Measurements from ENCODE around the gene TMEM156.
"Not testable (repeated sequence)": the region's sequence is repeated elsewhere in the genome, so short reads cannot be mapped to it uniquely, and the experiment has no call there.

The TMEM156 gene

DNA sequence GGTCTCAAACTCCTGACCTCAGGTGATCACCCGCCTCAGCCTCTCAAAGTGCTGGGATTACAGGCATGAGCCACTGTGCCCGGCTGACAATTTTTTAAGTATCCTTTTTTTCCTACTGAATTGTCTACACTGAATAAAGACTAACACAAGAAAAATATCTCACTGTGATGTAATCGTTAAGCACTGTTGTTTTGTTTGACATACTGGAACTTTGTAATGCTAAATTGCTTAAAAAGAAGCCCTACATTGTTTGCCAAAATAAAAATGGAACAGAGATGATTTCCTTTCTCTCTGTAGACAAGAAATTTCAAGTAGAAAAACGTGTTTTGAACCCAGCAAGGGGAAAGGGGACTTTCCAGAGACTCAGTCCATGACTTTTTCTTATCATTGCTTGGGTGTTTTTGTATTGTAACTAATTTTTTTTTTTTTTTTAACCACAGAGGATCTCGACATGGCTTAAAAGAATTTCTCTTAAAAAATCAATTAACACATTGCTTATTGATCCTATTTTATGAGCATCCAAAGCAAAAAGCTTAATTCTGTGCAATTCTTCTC is 74.9 kb downstream of the TMEM156 start:
- no peak for DNase-seq (ENCODE audit: low read depth in 2 of 2)

DNA sequence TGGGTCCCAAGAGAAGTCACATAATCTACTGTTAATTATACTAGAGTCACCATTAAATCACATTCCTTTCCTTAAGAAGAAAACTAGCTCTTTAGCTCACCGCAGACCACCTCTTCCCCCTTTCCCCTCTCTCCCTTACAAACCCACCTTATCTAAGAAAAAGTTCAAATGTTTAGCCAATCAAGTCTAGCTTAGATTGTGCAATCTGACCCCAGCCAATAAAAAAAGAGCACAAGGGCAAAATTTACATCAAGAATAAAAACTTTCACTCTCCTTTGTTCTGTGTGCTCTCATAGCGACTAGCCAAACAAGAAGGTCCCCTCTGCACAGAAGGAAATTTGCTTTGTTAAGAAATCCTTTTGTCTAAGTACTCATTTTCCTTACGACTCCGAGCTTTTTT is 76.3 kb downstream of the TMEM156 start:
- DNase-seq (ENCODE audit: low read depth in 2 of 2) = no peak

DNA sequence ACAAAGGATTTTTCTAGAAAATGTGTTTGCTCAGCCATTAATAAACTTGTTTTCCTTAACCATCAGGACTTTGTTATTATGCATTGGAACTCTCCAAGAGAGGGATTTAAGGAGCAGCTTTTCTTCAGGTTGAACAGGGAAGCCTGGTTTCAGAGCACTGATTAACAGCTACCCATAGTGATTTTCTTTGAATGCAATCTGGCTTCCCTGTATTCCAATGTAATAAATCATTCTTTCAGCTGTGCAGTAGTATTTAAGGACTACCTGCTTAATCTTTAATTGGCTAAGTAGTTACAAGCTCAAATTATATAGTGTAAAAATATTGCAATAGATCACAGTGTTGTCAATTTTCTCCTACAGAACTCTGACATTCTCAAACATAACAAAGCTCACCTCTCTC is 77.5 kb downstream of the TMEM156 start:
- no peak for DNase-seq (ENCODE audit: low read depth in 2 of 2)

DNA sequence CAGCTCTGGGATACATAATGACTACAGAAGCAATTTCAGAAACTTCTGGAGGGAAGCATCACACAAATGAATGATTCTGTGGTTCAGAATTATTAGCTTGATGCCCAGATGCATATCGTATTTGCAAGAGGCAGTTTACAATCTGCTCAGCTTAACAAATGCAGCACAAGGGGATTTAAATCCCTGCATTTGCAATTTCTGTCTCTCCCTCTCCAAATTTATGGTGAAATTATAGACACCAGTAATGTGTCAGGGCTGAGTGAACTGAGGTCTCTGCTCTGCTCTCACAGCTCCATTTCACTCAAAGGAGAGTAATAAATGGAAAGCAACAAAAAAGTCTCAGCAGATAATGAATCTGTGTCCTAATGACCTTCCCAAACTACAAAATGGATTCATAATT is 80.2 kb downstream of the TMEM156 start:
- DNase-seq (ENCODE audit: low read depth in 2 of 2) = no peak

DNA sequence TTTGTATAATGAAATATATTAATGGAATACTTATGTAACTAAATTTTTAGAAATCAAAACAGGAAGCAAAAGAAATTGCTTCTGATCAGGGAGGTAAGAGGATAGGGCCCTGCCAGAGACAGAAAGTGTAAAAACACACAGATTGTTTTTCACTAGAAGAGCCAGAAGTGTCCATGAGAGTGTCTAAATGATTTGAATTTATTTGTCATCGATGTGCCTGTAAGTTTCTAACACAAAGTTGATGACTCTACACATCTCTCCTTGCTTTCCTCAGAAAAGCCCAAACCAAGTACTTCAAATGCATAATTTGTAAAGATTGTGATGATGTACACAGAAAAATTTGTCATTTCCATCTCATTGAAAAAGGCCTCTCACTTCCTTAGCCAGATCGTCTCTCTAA is 80.6 kb downstream of the TMEM156 start:
- no peak for DNase-seq (ENCODE audit: low read depth in 2 of 2)

DNA sequence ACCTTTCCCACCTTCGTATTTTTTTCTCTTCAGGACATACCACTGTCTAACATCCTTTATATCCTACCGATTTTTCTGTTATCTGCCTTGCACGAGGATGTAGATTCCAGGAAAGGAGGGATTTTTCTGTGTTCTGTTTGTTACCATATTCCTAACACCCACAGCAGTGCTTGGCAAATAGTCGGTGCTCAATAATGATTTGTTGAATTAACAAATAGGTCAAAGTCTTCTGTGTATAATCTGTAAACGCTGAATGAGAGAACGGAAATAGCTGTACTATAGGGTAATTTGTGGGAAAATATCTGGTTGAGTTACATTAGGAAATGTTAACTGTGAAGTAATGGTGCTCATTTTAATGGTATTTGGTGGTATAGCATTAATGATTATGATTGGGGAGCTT is 81.5 kb downstream of the TMEM156 start:
- no peak for DNase-seq (ENCODE audit: low read depth in 2 of 2)

DNA sequence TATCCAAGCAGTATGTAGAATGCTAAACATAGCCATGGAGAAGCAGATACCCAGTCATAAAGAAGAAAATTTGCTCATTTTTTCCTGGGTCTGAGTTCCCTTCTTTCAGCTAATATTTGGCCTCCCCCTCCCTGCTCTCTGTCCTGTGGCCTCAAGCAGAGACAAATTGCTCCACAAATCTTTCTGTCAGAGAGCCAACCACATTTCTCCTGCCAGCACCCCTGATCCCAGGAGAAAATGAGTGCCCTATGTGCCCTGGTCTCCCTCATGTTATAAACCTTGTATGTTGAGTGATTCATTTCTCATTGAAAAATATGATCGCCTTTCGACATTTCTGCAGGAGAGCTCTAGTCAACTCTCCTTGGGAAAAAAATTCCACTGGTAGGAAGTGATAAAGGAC is 82.0 kb downstream of the TMEM156 start:
- DNase-seq (ENCODE audit: low read depth in 2 of 2) = no peak

DNA sequence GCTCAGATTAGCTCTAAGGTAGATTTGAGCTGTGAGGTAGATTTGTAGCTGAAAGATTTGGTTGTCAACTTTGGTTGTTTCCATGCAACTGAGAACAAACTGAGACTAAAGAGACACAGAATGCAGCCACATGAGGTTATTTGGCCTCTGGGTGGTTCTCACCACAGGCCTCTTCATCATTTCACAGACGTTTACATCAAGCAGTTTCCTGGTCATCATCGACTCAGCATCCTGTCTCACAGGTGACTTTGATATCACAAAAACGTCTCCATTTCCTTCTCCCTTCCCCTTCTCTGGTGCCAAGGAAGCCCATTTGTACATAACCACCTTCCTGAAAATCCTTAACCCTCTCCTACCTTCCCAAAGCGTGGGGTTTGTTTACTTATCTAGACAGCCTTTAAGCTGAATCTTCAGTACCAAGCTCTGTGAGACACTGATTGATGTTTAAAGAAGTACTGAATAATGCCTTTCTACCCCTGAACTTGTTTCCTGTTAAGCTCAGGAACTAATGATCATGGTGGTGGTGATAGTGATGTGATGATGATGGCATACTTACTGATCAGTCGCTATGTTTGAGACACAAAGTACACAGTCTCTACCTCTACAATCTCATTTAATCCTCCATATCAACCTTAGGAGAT is 82.7 kb downstream of the TMEM156 start:
- DNase-seq (ENCODE audit: low read depth in 2 of 2) = no peak

DNA sequence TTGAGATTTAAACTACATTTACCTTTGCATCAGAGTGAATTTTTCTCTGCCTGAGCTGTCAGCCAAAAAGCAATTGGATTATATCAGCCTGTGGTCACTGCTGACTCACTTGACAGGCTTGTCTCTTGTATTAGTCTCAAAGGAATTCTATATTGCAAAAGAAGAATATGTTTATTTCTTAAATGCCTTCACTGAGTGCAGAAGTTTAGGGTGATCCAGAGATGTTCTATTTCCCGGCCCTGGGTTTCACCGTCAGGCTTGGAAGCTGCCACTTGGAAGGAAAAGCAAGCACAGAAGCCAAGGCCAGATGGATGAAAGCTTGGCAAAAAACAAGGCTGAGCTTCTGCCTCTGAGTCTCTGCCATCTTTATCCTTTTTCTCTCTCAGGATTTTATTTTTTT is 83.7 kb downstream of the TMEM156 start:
- no peak for DNase-seq (ENCODE audit: low read depth in 2 of 2)

DNA sequence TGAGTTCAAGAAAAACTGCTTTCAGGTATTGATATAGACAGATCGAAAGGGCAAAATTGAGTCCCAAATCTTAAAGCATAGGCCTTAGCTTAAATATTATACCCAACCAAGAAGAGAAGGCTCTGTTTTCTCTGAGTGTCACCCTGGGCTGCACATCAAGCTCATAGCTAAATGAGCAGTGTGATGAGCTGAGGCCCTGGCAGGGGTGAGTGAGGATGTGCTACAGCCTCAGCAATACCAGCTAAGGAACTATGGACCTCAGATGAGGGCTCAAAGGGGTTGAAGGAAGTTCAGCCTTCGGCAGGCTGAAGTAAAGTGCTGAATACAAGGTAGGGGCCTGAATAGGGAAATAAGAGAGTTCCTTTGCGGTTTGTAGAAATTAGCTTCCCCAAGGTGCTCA is 85.3 kb downstream of the TMEM156 start:
- no peak for DNase-seq (ENCODE audit: low read depth in 2 of 2)

DNA sequence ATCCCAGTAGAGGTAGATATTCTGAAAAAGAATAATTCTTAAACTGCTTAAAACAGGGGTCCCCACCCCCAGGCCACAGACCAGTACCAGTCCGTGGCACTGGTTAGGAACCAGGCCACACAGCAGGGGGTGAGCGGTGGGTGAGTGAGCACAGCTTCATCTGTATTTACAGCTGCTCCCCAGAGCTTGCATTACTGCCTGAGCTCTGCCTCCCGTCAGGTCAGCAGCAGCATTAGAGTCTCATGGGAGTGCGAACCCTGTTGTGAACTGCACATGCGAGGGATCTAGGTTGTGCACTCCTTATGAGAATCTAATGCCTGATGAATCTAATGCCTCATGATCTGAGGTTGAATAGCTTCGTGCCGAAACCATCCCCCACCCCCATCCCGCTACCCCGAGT is 87.8 kb downstream of the TMEM156 start:
- no peak for DNase-seq (ENCODE audit: low read depth in 2 of 2)

DNA sequence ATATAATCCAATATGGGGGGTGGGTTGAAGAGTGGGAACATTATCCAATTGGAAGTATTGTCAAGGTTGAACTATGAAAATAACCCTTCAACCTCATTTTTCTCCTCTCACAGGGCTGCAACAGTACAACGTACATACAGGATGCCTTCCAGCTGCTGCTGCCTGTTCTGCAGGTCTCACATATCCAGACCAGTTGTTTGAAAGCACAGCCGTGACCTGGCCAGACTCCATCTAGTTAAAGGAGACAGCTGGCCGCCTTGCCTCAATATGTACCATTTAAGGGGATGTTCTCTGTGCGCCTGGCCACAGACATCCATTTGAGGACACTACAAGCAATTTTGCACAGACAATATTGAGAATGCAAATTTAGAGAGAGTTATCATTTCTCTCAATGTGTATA is 88.9 kb downstream of the TMEM156 start:
- DNase-seq (ENCODE audit: low read depth in 2 of 2) = no peak

DNA sequence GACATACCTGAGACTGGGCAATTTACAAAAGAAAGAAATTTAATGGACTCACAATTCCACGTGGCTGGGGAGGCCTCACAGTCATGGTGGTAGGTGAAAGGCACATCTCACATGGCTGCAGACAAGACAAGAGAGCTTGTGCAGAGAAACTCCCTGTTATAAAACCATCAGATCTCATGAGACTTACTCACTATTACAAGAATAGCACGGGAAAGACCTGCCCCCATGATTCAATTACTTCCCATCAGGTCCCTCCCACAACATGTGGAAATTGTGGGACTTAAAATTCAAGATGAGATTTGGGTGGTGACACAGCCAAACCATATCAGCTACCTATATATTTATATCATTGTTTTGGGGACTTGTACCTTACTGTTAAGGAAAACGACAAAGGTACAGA is 90.3 kb downstream of the TMEM156 start:
- DNase-seq (ENCODE audit: low read depth in 2 of 2) = not testable (repeated sequence)

DNA sequence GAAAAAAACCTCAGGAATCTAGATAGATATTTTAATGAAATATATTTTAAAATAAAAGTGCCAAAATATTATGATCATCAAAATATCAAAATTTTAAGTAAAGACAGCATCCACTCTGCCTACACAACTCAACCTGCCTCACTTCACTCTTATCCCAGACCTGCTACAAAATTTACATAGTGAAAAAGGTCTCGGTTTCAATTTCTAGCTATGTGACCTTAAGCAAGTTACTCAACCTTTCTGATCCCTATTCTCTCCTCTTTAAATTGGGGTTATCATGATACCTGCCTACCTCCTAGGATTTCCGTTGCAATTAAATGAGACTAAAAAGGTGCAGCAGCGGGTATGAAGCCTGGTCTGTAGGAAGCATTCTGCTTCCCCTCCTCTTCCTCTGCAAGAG is 91.7 kb downstream of the TMEM156 start:
- no peak for DNase-seq (ENCODE audit: low read depth in 2 of 2)

DNA sequence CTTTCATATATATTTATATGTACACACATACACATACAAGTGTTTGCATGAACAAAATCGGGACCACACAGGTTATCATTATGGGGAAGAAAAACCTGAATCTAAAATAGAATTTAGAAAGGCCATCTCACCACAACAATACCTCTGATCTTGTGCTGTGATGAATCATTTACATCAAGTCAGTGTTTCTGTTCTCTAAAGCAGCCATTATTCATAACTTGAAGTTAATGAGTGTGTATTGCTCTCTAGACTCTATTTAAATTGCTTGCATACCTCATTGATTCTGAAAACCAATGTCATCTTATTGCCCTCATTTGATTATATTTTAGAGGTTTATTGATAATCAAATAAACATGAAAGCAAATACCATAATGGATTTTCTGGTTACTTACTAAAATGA is 93.0 kb downstream of the TMEM156 start:
- DNase-seq (ENCODE audit: low read depth in 2 of 2) = no peak

DNA sequence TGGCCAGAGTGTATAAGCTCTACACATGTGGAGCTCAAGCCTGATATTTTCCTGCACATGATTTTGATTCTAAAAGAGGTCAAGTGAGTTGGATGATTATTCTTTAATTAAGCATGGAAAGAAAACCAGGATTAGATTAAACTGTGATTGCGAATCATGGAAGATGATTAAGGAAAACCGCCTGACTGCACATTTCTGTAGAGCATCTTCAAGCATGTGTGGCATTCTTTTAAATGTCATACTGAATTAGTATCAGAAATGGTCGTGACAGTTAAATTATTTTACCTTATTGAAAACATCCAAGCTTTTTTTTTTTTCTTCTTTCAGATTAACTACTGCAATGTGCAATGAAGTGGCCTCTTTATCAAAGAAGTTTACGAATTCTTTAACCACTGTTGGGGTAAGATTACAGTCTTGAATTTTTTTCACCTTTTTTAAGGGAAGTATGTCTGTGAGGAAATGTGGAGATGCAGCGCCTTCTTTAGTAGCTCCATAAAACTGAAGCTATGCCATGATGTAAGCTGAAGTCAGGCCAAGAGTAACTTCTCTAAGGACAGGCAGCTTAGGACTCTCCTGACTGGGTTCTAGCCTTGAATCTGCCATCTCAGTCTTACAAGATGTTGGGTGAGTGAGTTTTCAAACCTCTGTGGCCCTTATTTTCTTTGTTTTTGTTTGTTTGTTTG is 96.7 kb downstream of the TMEM156 start:
- no peak for DNase-seq (ENCODE audit: low read depth in 2 of 2)

DNA sequence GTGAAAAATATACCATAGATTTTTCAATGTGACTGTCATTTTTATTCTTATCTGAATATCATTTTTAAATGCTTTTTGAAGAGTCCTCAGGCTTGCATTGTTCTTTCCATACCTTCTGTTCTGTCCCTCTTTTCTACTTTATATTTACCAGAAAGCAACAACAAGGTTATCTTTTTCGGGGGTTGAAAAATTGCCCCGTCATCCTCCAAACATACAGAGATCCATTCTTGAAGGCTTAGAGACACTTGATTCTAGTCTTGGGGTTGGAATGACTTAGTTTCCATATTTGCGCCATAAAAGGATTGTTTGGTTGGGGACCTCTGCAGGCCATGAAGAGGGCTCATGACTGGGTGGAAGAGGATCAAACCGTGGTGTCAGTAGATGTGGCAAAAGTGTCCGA is 101.1 kb downstream of the TMEM156 start:
- no peak for DNase-seq (ENCODE audit: low read depth in 2 of 2)

DNA sequence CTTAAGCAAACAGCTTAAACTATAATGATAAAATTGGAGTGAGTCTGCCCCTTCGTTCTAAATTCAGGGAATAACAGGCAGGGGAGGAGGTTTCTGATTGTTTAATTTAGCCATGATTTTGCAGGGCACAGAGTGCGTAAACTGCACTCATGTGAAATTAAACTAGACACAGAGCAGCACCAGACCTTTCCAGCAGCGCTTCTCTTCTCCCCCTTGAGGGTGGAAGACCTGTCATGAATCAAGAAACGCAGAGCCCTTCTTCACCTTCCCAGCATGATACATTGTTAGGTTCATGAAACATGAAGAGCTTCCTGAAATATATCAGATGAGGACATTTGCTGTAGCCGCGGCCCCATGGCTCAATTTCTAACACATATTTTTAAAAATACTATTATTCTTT is 101.5 kb downstream of the TMEM156 start:
- no peak for DNase-seq (ENCODE audit: low read depth in 2 of 2)

DNA sequence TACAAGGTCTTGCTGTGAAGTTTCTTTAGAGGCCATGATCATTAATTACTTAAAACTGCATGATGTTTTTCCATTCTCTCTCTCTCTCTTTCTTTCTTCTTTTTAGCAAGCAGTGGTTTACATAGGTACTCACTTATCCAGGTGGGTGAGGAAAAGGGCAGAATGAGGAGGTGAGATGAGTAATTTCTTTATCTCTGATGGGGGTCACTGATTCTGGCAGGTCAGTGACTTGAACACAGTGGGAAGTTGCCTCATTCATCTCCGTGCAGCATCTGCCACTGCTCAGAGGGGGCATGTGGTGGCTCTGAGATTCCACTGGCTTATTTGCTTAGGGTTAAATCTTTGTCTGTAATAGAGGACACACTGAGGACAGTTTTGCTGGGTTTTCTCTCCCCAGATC is 102.0 kb downstream of the TMEM156 start:
- DNase-seq (ENCODE audit: low read depth in 2 of 2) = no peak

DNA sequence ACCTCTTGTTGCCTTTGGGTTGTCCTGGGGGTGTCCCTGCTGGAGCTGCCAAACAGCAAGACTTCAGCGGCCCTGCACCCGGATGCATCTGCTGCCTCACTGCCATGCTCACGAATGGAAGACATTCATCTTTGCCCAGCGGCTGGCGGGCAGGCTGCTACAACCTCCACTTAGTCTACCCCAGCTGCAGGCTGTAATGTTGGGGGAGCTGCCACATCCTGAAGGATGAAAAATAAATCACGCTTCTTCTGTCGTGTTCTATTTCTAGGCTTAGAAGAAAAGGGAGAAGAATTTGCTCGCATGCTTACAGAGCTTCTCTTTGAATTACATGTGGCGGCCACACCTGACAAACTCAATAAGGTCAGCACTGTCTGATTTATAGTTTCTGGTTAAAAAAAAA is 103.2 kb downstream of the TMEM156 start:
- no peak for DNase-seq (ENCODE audit: low read depth in 2 of 2)

DNA sequence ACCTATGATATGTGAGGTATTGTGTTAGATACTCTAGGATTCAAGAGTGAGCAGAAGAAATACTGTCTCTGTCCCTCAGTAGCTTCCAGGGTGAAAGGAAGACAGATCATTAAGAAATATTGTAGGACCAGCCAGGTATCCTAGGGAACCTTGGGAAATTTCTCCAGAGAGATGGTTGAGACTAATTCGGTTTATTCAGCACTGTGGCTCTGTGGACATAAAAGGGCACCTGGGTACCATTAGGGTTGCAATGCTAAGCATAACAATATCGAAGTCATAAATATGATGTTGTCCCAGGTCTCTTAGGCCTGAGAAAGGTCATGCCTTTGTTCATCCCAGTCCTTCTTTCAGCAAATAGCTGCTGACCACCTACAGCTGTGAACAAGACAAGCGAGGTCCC is 103.6 kb downstream of the TMEM156 start:
- DNase-seq (ENCODE audit: low read depth in 2 of 2) = no peak

DNA sequence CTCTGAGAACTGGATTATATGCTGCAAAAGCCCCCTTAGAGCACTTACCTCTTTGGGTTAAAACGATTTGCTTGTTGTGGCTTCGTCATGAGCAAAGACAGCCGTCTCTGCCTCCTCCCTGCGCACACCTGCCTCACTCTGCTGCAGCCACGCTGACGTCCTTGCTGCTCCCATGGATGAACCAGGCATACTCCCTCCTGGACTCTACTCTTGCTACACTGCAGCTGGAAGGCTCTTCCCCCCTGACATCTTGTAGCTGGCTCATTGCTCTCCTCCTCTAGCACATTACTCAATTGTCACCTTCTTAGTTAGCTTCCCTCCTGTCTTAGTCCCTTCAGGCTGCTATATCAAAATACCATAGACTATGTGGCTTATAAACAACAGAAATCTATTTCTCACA is 105.3 kb downstream of the TMEM156 start:
- no peak for DNase-seq (ENCODE audit: low read depth in 2 of 2)

DNA sequence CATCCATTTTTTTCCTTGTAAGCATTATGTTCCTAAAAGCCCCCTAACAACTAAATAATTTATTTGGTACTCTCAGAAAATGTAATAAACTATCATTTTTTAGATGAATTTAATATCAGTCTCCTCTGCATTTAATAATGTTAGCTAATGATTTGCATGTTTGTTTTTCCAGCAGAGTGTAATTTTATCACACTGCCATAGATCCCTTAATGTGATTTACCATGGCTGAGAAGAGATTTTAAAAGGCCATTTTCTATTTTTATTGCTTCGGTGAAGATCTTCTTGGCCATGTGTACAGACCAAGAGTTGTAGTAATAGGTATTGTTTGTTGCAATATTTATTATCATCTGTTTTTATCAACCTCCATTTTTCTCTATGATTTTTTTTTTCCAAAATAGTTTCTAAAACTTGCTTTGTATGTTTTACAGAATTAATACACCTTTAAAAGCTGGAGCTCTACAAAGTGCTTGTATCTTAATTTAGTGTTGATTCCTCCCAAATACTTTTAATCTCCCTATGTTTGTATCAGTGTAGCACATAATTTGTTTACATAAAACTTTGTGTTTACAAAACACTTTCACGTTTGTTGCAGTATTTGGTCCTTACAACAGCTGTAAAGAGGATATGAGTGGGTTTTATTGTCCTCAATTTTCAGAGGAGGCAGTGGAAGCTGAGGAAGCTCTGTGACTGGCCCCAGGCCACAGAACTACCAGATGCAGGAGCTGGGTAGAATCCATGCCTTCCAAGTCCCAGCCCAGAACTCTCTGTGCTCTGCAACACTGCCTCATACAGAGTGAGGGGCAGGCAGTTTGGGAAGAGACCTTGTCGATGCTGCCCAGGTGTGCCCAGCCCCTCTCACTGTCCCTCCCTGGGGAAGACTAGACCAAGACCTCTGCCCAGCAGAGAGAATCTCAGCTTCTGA is 106.5 kb downstream of the TMEM156 start:
- DNase-seq (ENCODE audit: low read depth in 2 of 2) = no peak
